Ishikawa (cell line): ENCODE measurements around the gene ERN1.

Source experiments
- EGR1 ChIP-seq: IDR thresholded peaks from 2 replicates; pipeline ENCODE4 v1.6.1; 2012
- EP300 ChIP-seq: IDR thresholded peaks from 2 replicates; pipeline ENCODE4 v1.6.1; 2012; ENCODE audit warnings: borderline replicate concordance
- FOXM1 ChIP-seq: IDR thresholded peaks from 2 replicates; pipeline ENCODE4 v1.6.1; 2012; ENCODE audit warnings: low read depth, borderline replicate concordance
- REST ChIP-seq: IDR thresholded peaks from 2 replicates; pipeline ENCODE4 v1.6.1; 2012; ENCODE audit warnings: low read depth, mild to moderate bottlenecking
- TEAD4 ChIP-seq: IDR thresholded peaks from 2 replicates; pipeline ENCODE4 v1.6.1; 2012
- ZBTB7A ChIP-seq: IDR thresholded peaks from 2 replicates; pipeline ENCODE4 v1.6.1; 2012; ENCODE audit warnings: low read depth

GRCh38 chr17:64032081-64032480 is 97.9 kb downstream of the ERN1 start:
- TF ChIP-seq ZBTB7A (no peak), REST (no peak), EGR1 (no peak), TEAD4 (no peak), EP300 (no peak), FOXM1 (no peak)
